ENCODE results near the gene RAE1.

The RAE1 gene

DNA sequence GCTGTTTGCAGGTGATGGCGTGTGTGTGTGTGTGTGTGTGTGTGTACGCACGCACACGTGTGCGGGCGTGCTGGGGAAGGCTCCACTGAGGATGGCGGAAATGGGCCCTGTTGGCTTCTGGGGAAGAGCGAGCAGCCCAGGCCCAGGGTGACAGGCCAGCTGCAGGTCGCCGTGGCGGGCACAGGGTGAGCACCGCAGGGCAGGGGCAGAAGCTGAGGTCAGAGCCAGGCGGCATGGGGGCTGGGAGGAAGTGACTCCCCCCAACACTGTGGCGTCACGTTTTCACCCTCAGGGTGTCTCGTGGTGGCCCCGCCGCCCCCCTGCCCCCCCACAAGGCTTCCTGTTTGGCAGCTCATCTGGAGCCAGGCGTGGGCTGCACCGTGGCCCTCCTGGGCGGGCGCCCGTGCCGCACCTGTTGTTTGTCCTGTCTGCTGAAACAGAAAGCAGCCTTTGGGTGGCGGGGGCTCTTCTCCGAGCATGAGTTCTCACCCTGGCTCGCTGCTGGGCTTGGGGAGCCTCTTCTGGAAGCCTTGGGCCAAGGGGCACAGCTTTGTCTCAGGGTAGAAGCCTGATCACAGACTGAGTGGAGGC is 47.3 kb downstream of the RAE1 start:
- no peak for TF ChIP-seq CTCF (IDR thresholded peaks at IDR 0.05; ENCODE audit: extremely low read depth, insufficient read depth, missing control alignments)
- peak; percentile 88 for DNase-seq (ENCODE audit: low spot score)
- in situ Hi-C loops (cut with MboI; ENCODE audit: low pct_unique_long_range_greater_than_20kb, low sequenced_read_pairs, unreplicated experiment) = loop anchor here (25.0 kb wide), 1 partner anchor 814 kb away; no protein-coding TSS in a partner anchor

GRCh38 chr20:57398901-57399535 is 48.0 kb downstream of the RAE1 start:
- in situ Hi-C loops (cut with MboI; ENCODE audit: low pct_unique_long_range_greater_than_20kb, low sequenced_read_pairs, unreplicated experiment) = loop anchor here (25.0 kb wide), 1 partner anchor 813 kb away; no protein-coding TSS in a partner anchor
- TF ChIP-seq CTCF (IDR thresholded peaks at IDR 0.05; ENCODE audit: extremely low read depth, insufficient read depth, missing control alignments) = no peak
- no peak for DNase-seq (ENCODE audit: low spot score)

- in situ Hi-C loops (cut with MboI; ENCODE audit: low pct_unique_long_range_greater_than_20kb, low sequenced_read_pairs, unreplicated experiment) = loop anchor here (25.0 kb wide), 1 partner anchor 813 kb away; no protein-coding TSS in a partner anchor
- DNase-seq (ENCODE audit: low spot score) = peak; percentile 88
- no peak for TF ChIP-seq CTCF (IDR thresholded peaks at IDR 0.05; ENCODE audit: extremely low read depth, insufficient read depth, missing control alignments)
These were observed 48.6 kb downstream of the RAE1 start for GRCh38 chr20:57399587-57400155.

DNA sequence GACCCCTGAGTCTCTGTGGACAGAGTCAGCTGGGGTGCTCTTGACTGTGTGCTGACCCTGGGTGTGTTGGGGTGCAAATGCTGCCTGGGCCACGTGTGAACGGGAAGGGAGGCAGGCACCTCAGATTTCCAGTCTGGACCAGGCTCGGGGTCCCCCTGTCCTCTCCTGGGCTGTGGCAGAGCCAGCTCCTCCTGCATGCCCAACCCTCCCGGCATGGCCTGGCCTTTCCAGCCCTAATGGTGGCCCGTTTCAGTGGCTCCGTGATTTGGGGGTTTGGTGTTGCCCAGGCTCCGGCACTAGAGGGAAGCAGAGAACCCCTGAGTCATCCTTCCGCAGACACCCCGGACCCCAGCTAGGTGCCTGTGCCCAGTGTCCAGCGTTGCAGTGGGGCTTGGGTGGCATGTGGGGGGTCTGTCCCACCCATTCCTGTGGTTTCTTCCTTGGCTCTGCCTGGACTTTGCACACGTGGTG is 49.2 kb downstream of the RAE1 start:
- DNase-seq (ENCODE audit: low spot score) = peak; percentile 83
- TF ChIP-seq CTCF (IDR thresholded peaks at IDR 0.05; ENCODE audit: extremely low read depth, insufficient read depth, missing control alignments) = peak; percentile 62
- in situ Hi-C loops (cut with MboI; ENCODE audit: low pct_unique_long_range_greater_than_20kb, low sequenced_read_pairs, unreplicated experiment) = no loop called here

DNA sequence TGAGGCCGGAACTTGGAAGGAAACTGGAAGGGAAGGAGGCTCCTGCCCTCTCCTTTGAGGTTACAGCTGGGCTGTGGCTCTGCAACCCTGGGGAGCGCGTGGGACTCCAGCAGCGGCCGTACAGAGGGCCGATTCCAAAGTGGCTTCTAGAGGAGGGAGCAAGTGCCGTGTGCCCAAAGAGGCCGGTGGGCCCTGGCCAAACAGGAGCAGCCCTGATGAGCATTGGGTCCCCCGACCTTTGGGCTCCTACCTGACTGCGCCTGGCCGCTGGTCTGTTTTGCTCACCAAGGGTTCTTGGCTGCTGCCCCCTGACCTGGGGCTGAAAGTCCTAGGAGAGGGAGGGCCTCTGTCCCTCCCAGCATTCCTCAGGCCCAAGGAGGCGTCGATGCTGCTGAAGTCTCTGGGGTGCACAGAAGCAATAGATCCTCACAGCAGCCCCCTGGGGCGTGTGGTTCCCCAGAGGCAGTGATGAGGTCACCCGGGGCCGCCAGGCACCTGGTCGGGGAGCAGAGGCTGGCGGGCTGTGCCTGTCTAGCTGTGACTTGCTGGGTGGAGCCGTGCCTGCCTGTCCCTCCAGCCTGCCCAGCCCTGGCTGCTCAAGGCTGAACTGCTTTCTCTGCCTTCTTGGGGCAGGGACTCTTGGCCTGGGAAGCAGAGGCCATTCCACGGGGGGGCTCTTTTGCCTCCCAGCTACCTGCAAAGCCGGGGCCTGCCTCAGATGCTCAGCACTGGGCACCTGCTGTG is 49.9 kb downstream of the RAE1 start:
- peak; percentile 84 for DNase-seq (ENCODE audit: low spot score)
- in situ Hi-C loops (cut with MboI; ENCODE audit: low pct_unique_long_range_greater_than_20kb, low sequenced_read_pairs, unreplicated experiment) = no loop called here
- no peak for TF ChIP-seq CTCF (IDR thresholded peaks at IDR 0.05; ENCODE audit: extremely low read depth, insufficient read depth, missing control alignments)

GRCh38 chr20:57401565-57401918 is 50.5 kb downstream of the RAE1 start:
- no peak for TF ChIP-seq CTCF (IDR thresholded peaks at IDR 0.05; ENCODE audit: extremely low read depth, insufficient read depth, missing control alignments)
- in situ Hi-C loops (cut with MboI; ENCODE audit: low pct_unique_long_range_greater_than_20kb, low sequenced_read_pairs, unreplicated experiment) = no loop called here
- no peak for DNase-seq (ENCODE audit: low spot score)

Data from GM13977 (cell line).